Endothelial cell of umbilical vein (primary cell): ENCODE results near the gene SYNCRIP. TPM values are rescaled to one million over a fixed set of nuclear protein-coding genes. Genes with fewer than 3 reads are reported as not detected.
A peak's percentile ranks its signal among the peaks of the same experiment; 100 is the strongest.

Experiments used
- BruUV-seq: library from RNA; stranded (reverse); fragments of 400-500 nt; replicated peaks from 2 replicates; lab custom pipeline; 2021; lab: Mats Ljungman, UMichigan
- CTCF ChIA-PET: fragments of 300-600, 350-600 bp; sonication (Branson Sonifier 250); formaldehyde crosslinking; loops from one replicate; lab custom pipeline; 2021; ENCODE audit warnings: antibody characterized with exemption, inconsistent platforms; lab: Charles Lee
- POLR2A ChIA-PET: fragments of 300-600, 350-600 bp; sonication (Branson Sonifier 250); formaldehyde crosslinking; loops from one replicate; lab custom pipeline; 2021; ENCODE audit warnings: antibody characterized with exemption, inconsistent platforms; lab: Charles Lee
- DNase-seq: peaks from one replicate; pipeline ENCODE4 v3.0.0-alpha.2; 2011; ENCODE audit warnings: low read depth, low spot score
- FAIRE-seq: peaks from 2 replicates; lab custom pipeline; 2011; peaks lifted over from hg19 to GRCh38; lab: Jason Lieb, UNC
- H2AFZ ChIP-seq: 2 replicates; pipeline ENCODE4 v1.6.0; 2012; ENCODE audit warnings: low read depth, low read length, control low read depth, inconsistent platforms
- H3K27ac ChIP-seq: 2 replicates; pipeline ENCODE4 v1.5.1; 2011; ENCODE audit warnings: low read depth, mild to moderate bottlenecking, control low read depth, low read length, moderate library complexity; ENCODE audit not compliant: insufficient read depth
- H3K27me3 ChIP-seq, 2 experiments: 2 replicates each; pipeline versions ENCODE4 v1.6.0 to v1.6.1; 2011; ENCODE audit warnings: low read length in 2 of 2, mixed read lengths in 1 of 2; ENCODE audit not compliant: control insufficient read depth in 2 of 2, insufficient read depth in 2 of 2
- H3K36me3 ChIP-seq, 2 experiments: 2 replicates in 1 of 2; 3 replicates in 1 of 2; pipeline ENCODE4 v1.5.1; 2011; ENCODE audit warnings: low read length in 2 of 2, mild to moderate bottlenecking in 1 of 2, moderate library complexity in 1 of 2; ENCODE audit not compliant: control insufficient read depth in 2 of 2, insufficient read depth in 2 of 2; ENCODE audit errors: extremely low read depth in 1 of 2
- H3K4me1 ChIP-seq: 3 replicates; pipeline ENCODE4 v1.5.1; 2011; ENCODE audit warnings: mild to moderate bottlenecking, low read length; ENCODE audit not compliant: control insufficient read depth, insufficient read depth; ENCODE audit errors: extremely low read depth
- H3K4me2 ChIP-seq: 2 replicates; pipeline ENCODE4 v1.6.1; 2011; ENCODE audit warnings: low read length, control low read depth, mixed read lengths; ENCODE audit not compliant: insufficient read depth
- H3K4me3 ChIP-seq, 3 experiments: fragments of 200-600 bp in 1 of 3; sonication (generic), shearing (Covaris generic) in 1 of 3; replicated peaks in 1 of 3; 2 replicates each; pipeline ENCODE4 v1.5.1; 2011 to 2016; ENCODE audit warnings: control low read depth in 3 of 3, low read length in 3 of 3, mild to moderate bottlenecking in 2 of 3, inconsistent platforms in 1 of 3, low read depth in 1 of 3, moderate library complexity in 1 of 3; ENCODE audit not compliant: insufficient read depth in 1 of 3
- H3K79me2 ChIP-seq: 2 replicates; pipeline ENCODE4 v1.6.0; 2012; ENCODE audit warnings: low read length, inconsistent platforms; ENCODE audit not compliant: control insufficient read depth, insufficient read depth
- H3K9ac ChIP-seq: replicated peaks from 2 replicates; pipeline ENCODE3; 2011; ENCODE audit warnings: low read length, control low read depth; ENCODE audit not compliant: insufficient read depth; ENCODE audit errors: extremely low read depth
- H3K9me1 ChIP-seq: replicated peaks from 3 replicates; pipeline ENCODE4 v1.6.0; 2011; ENCODE audit warnings: mild to moderate bottlenecking, low read length; ENCODE audit not compliant: control insufficient read depth, insufficient read depth; ENCODE audit errors: extremely low read depth
- H3K9me3 ChIP-seq: replicated peaks from 2 replicates; pipeline ENCODE4 v1.5.1; 2012; ENCODE audit warnings: low read length, inconsistent platforms; ENCODE audit not compliant: control insufficient read depth, insufficient read depth
- H4K20me1 ChIP-seq: replicated peaks from 2 replicates; pipeline ENCODE3; 2011; ENCODE audit warnings: mild to moderate bottlenecking, low read length; ENCODE audit not compliant: control insufficient read depth, insufficient read depth; ENCODE audit errors: extremely low read depth
- CTCF ChIP-seq, 2 donors: IDR thresholded peaks; 1 replicate in 1 of 2; 2 replicates in 1 of 2; pipeline ENCODE4 v1.5.1; 2011; ENCODE audit warnings: low read length in 2 of 2, mild to moderate bottlenecking in 2 of 2, moderate library complexity in 2 of 2, control low read depth in 1 of 2, inconsistent platforms in 1 of 2, low read depth in 1 of 2; ENCODE audit not compliant: insufficient read depth in 1 of 2; ENCODE audit errors: extremely low read depth in 1 of 2
- EZH2 ChIP-seq: IDR thresholded peaks from 2 replicates; pipeline ENCODE4 v1.6.1; 2012; ENCODE audit warnings: borderline replicate concordance, low read depth, mild to moderate bottlenecking, moderate library complexity, low read length, inconsistent platforms; ENCODE audit not compliant: severe bottlenecking
- FOS ChIP-seq: IDR thresholded peaks from 2 replicates; pipeline ENCODE4 v1.6.1; 2011; ENCODE audit warnings: mild to moderate bottlenecking, low read length, moderate library complexity, borderline replicate concordance; ENCODE audit not compliant: insufficient read depth
- GATA2 ChIP-seq: IDR thresholded peaks from 2 replicates; pipeline ENCODE4 v1.7.0; 2011; ENCODE audit warnings: low read depth, mild to moderate bottlenecking, moderate library complexity, mixed read lengths, low read length; ENCODE audit not compliant: insufficient read length, insufficient read depth
- JUN ChIP-seq: IDR thresholded peaks from 2 replicates; pipeline ENCODE4 v1.6.1; 2011; ENCODE audit warnings: borderline replicate concordance, low read depth; ENCODE audit not compliant: insufficient read length, insufficient read depth
- MAX ChIP-seq: IDR thresholded peaks from 2 replicates; pipeline ENCODE4 v1.6.1; 2011; ENCODE audit not compliant: insufficient read depth, insufficient read length
- MYC ChIP-seq: IDR thresholded peaks from one replicate; pipeline ENCODE4 v1.6.1; 2011; ENCODE audit warnings: mild to moderate bottlenecking, low read depth, low read length
- POLR2A ChIP-seq: IDR thresholded peaks from 2 replicates; pipeline ENCODE4 v1.6.1; 2012; ENCODE audit warnings: low read depth, mild to moderate bottlenecking, control low read depth, low read length
- POLR2AphosphoS5 ChIP-seq: IDR thresholded peaks from 2 replicates; pipeline ENCODE4 v1.6.1; 2012; ENCODE audit warnings: low read depth, mild to moderate bottlenecking, control low read depth, low read length, moderate library complexity; ENCODE audit not compliant: insufficient read depth
- dilution Hi-C: fragments of 300-500 bp; cut with MboI; formaldehyde crosslinking; loops from one replicate; pipeline ENCODE4 v1.15.0; 2019; ENCODE audit warnings: low sequenced_read_pairs; ENCODE audit not compliant: extremely low pct_ligation_motif_present
- intact Hi-C: fragments of 100-400 bp; cut with micrococcal nuclease; formaldehyde crosslinking; loops from one replicate; pipeline ENCODE4 v1.10.0; 2022
- polyA plus RNA-seq, 4 experiments: library from polyadenylated mRNA; depleted of rRNA in 3 of 4; stranded (reverse) in 3 of 4; unstranded in 1 of 4; fragments of >200 nt; gene quantifications; 2 replicates each; pipeline versions ENCODE4 v1.2.1 to v1.2.3, GENCODE V29; 2011 to 2012; ENCODE audit warnings: missing spikeins in 1 of 4
- total RNA-seq: library from RNA; stranded (reverse); gene quantifications from 2 replicates; pipeline ENCODE4 v1.2.3, GENCODE V29; 2021

Gene SYNCRIP
- total and polyA plus RNA-seq, 2 donors (not counting 3 experiments of a cell fraction or from before 2014, with no cell fraction given) = 16.3 to 155 TPM

GRCh38 chr6:85678026-85678601, 35.4 kb upstream of the SYNCRIP start:
- dilution Hi-C loops (no loop called here), intact Hi-C loops (loop anchor here (1.0 to 10.0 kb wide), 8 partner anchors 35 to 913 kb away; partner anchors contain the start of genes SNX14 and TBX18)
- peaks cover 58% of the 10 kb centered on the region for H3K79me2 ChIP-seq
- peaks cover 29% of the 10 kb centered on the region for H3K4me1 ChIP-seq
- H2AFZ ChIP-seq = no peak overlapping the region
- H3K4me2 ChIP-seq = peak overlapping the region; percentile 99
- TF ChIP-seq POLR2A (no peak), EZH2 (no peak), JUN (no peak), MAX (no peak), FOS (no peak), POLR2AphosphoS5 (no peak), MYC (no peak), GATA2 (no peak), CTCF (IDR thresholded peaks at IDR 0.05; ENCODE audit: extremely low read depth in 1 of 2, insufficient read depth in 1 of 2, low read depth in 1 of 2, low read length in 2 of 2) (no peak)
- no peaks in the 10 kb centered on the region for H3K9me1 ChIP-seq
- TSS peak; percentile 68 for BruUV-seq
- ChIA-PET CTCF (interaction anchor here (2.6 to 6.3 kb wide), 2 partner anchors 36 to 141 kb away, joined by 6 to 78 read pairs; partner anchors contain the start of gene SYNCRIP), POLR2A (interaction anchor here (0.7 to 5.8 kb wide), 27 partner anchors 8 to 325 kb away, joined by 3 to 372 read pairs (median 4); partner anchors contain the start of genes NT5E, SNX14 and SYNCRIP)
- H3K4me3 ChIP-seq = peak overlapping the region; percentile 87 to 99 (median 96)
- H3K27ac ChIP-seq = peak overlapping the region; percentile 72
- peaks cover 7 to 15% of the 10 kb centered on the region in 2 experiments for H3K36me3 ChIP-seq
- FAIRE-seq (peak; percentile 21), DNase-seq (no peak)
- peaks cover 11% of the 10 kb centered on the region for H4K20me1 ChIP-seq
- no peaks in the 10 kb centered on the region for H3K27me3 ChIP-seq
- peak overlapping the region; percentile 96 for H3K9ac ChIP-seq
- H3K9me3 ChIP-seq = no peaks in the 10 kb centered on the region
